HEK293T (cell line): Measurements from ENCODE around the gene FANCE.

Experiments
- CTCF ChIA-PET: fragments of 350-600 bp; formaldehyde crosslinking; extraction: SDS; loops from one replicate; lab custom pipeline; 2021; ENCODE audit warnings: antibody characterized with exemption, inconsistent platforms; lab: Yijun Ruan, JAX
- POLR2A ChIA-PET: fragments of 350-600 bp; formaldehyde crosslinking; extraction: SDS; loops from one replicate; lab custom pipeline; 2020; ENCODE audit warnings: antibody characterized with exemption, inconsistent platforms; lab: Yijun Ruan, JAX
- DNase-seq: peaks from one replicate; pipeline ENCODE4 v3.0.0; 2012; ENCODE audit warnings: mixed read lengths; ENCODE audit errors: extremely low spot score
- ARNT ChIP-seq: fragments of 450-650 bp; IDR thresholded peaks from 2 replicates; pipeline ENCODE4 v1.6.1; 2017; ENCODE audit warnings: mild to moderate bottlenecking
- BHLHE40 ChIP-seq: fragments of 450-650 bp; IDR thresholded peaks from 2 replicates; pipeline ENCODE4 v1.6.1; 2016; ENCODE audit warnings: mild to moderate bottlenecking, moderate library complexity, borderline replicate concordance
- CTBP1 ChIP-seq: fragments of 450-650 bp; IDR thresholded peaks from 2 replicates; pipeline ENCODE4 v1.6.1; 2016; ENCODE audit warnings: borderline replicate concordance
- ELF4 ChIP-seq: fragments of 450-650 bp; IDR thresholded peaks from 2 replicates; pipeline ENCODE4 v1.6.1; 2017; ENCODE audit warnings: antibody characterized with exemption
- FOXA1 ChIP-seq: fragments of 450-650 bp; IDR thresholded peaks from 2 replicates; pipeline ENCODE4 v1.6.1; 2016; ENCODE audit warnings: mild to moderate bottlenecking
- FOXK2 ChIP-seq: fragments of 450-650 bp; IDR thresholded peaks from 2 replicates; pipeline ENCODE4 v1.6.1; 2016; ENCODE audit warnings: mild to moderate bottlenecking
- FOXM1 ChIP-seq: fragments of 450-650 bp; IDR thresholded peaks from 2 replicates; pipeline ENCODE4 v1.6.1; 2017; ENCODE audit warnings: mild to moderate bottlenecking, borderline replicate concordance
- HDGF ChIP-seq: fragments of 450-650 bp; IDR thresholded peaks from 2 replicates; pipeline ENCODE4 v1.6.1; 2017; ENCODE audit warnings: antibody characterized with exemption, borderline replicate concordance
- L3MBTL2 ChIP-seq: fragments of 450-650 bp; conservative IDR thresholded peaks from 2 replicates; pipeline ENCODE4 v1.6.1; 2016; ENCODE audit warnings: mild to moderate bottlenecking
- LEF1 ChIP-seq: fragments of 450-650 bp; IDR thresholded peaks from 2 replicates; pipeline ENCODE4 v1.6.1; 2017; ENCODE audit warnings: mild to moderate bottlenecking, borderline replicate concordance
- NFRKB ChIP-seq: fragments of 450-650 bp; IDR thresholded peaks from 2 replicates; pipeline ENCODE4 v1.6.1; 2016; ENCODE audit warnings: mild to moderate bottlenecking, moderate library complexity
- PKNOX1 ChIP-seq: fragments of 450-650 bp; IDR thresholded peaks from 2 replicates; pipeline ENCODE4 v1.6.1; 2016
- SP1 ChIP-seq: fragments of 450-650 bp; IDR thresholded peaks from 2 replicates; pipeline ENCODE4 v1.6.1; 2017
- SUZ12 ChIP-seq: fragments of 450-650 bp; IDR thresholded peaks from 2 replicates; pipeline ENCODE4 v1.6.1; 2016; ENCODE audit warnings: mild to moderate bottlenecking
- TARDBP ChIP-seq: fragments of 450-650 bp; IDR thresholded peaks from 2 replicates; pipeline ENCODE4 v1.6.1; 2016
- ZNF384 ChIP-seq: fragments of 450-650 bp; IDR thresholded peaks from 2 replicates; pipeline ENCODE4 v1.6.1; 2016

The FANCE gene

GRCh38 chr6:35493307-35493983 is 41.3 kb downstream of the FANCE start:
- TF ChIP-seq ELF4 (no peak), CTBP1 (no peak), NFRKB (no peak), FOXA1 (no peak), HDGF (no peak), TARDBP (no peak), LEF1 (no peak)
- DNase-seq, result no peak
- POLR2A ChIA-PET, result no interaction called here
- CTCF ChIA-PET, result interaction anchor here (0.5 to 0.6 kb wide), 2 partner anchors 59 to 463 kb away, joined by 3 to 4 read pairs; no protein-coding TSS in a partner anchor

- TF ChIP-seq ZNF384, result no peak
- no peak for TF ChIP-seq HDGF
- no peak for DNase-seq
Observed at GRCh38 chr6:35494161-35494563, 42.0 kb downstream of the FANCE start.

GRCh38 chr6:35495258-35496035 is 43.3 kb downstream of the FANCE start:
- DNase-seq, result no peak
- TF ChIP-seq PKNOX1 (no peak), SP1 (no peak), NFRKB (no peak), ARNT (no peak), HDGF (no peak), FOXK2 (no peak), ZNF384 (no peak), FOXM1 (no peak), ELF4 (no peak), L3MBTL2 (no peak), LEF1 (no peak), CTBP1 (no peak), BHLHE40 (no peak), FOXA1 (no peak)
- POLR2A ChIA-PET, result interaction anchor here (1.1 to 1.9 kb wide), 3 partner anchors 24 to 27 kb away, joined by 3 to 7 read pairs (median 6); partner anchors contain the start of gene RPL10A
- CTCF ChIA-PET, result interaction anchor here (0.6 kb wide), 1 partner anchor 240 kb away, joined by 4 read pairs; no protein-coding TSS in a partner anchor

More at GRCh38 chr6:35494161-35494563, 42.0 kb downstream of the FANCE start:
- CTCF ChIA-PET, result interaction anchor here (0.6 kb wide), 1 partner anchor 950 kb away, joined by 3 read pairs; no protein-coding TSS in a partner anchor
- POLR2A ChIA-PET, result no interaction called here

- TF ChIP-seq ZNF384 (no peak), FOXA1 (no peak), HDGF (no peak), SP1 (no peak), SUZ12 (no peak), FOXM1 (no peak), TARDBP (no peak), FOXK2 (no peak), BHLHE40 (no peak), ARNT (no peak), PKNOX1 (no peak), NFRKB (no peak), L3MBTL2 (no peak), CTBP1 (no peak), LEF1 (no peak), ELF4 (no peak)
- CTCF ChIA-PET, result interaction anchor here (0.6 kb wide), 1 partner anchor 241 kb away, joined by 4 read pairs; no protein-coding TSS in a partner anchor
- peak; percentile 49 for DNase-seq
- POLR2A ChIA-PET, result interaction anchor here (1.1 to 1.9 kb wide), 3 partner anchors 25 to 28 kb away, joined by 3 to 7 read pairs (median 6); partner anchors contain the start of gene RPL10A
Observed at GRCh38 chr6:35496036-35496840, 44.1 kb downstream of the FANCE start.

GRCh38 chr6:35496841-35497570 is 44.9 kb downstream of the FANCE start, which contains the start of gene TEAD3:
TSS of gene TEAD3 (minus strand) at chr6:35497079.
- ChIA-PET CTCF (no interaction called here), POLR2A (interaction anchor here (0.8 to 1.9 kb wide), 4 partner anchors 9 to 27 kb away, joined by 3 to 7 read pairs (median 4); no protein-coding TSS in a partner anchor)
- peak; percentile 91 for DNase-seq
- TF ChIP-seq CTBP1, result no peak
- no peak for TF ChIP-seq ARNT
- TF ChIP-seq SP1, result no peak
- no peak for TF ChIP-seq PKNOX1
- no peak for TF ChIP-seq L3MBTL2
- TF ChIP-seq ELF4, result no peak
- TF ChIP-seq SUZ12, result no peak
- TF ChIP-seq NFRKB, result no peak
- no peak for TF ChIP-seq FOXM1
- TF ChIP-seq LEF1, result no peak
- no peak for TF ChIP-seq TARDBP
- TF ChIP-seq FOXA1, result no peak
- no peak for TF ChIP-seq BHLHE40
- no peak for TF ChIP-seq FOXK2
- no peak for TF ChIP-seq HDGF
